ENCODE data around the gene ELOVL1.

ELOVL1 gene

GRCh38 chr1:43324810-43325209 lies 43.0 kb downstream of the ELOVL1 start:
- no peak for TF ChIP-seq CTCF (IDR thresholded peaks at IDR 0.05; ENCODE audit: low read depth, low read length)
- DNase-seq (ENCODE audit: extremely low read depth, low read depth), result no peak

DNA sequence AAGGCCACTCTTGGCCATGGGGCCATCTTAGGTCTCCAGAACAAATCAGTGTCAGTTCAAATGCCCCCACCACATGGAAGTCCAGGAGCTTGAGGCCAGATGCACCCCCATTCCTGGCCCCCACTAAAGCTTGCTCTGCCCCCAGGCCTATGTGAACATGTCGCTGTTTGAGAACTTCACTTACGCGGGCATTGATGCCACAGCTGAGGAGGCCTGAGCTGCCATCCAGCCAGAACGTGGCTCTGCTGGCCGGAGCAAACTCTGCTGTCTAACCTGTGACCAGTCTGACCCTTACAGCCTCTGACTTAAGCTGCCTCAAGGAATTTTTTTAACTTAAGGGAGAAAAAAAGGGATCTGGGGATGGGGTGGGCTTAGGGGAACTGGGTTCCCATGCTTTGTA lies 45.3 kb downstream of the ELOVL1 start:
- TF ChIP-seq CTCF (IDR thresholded peaks at IDR 0.05; ENCODE audit: low read depth, low read length), result no peak
- DNase-seq (ENCODE audit: extremely low read depth, low read depth), result no peak

DNA sequence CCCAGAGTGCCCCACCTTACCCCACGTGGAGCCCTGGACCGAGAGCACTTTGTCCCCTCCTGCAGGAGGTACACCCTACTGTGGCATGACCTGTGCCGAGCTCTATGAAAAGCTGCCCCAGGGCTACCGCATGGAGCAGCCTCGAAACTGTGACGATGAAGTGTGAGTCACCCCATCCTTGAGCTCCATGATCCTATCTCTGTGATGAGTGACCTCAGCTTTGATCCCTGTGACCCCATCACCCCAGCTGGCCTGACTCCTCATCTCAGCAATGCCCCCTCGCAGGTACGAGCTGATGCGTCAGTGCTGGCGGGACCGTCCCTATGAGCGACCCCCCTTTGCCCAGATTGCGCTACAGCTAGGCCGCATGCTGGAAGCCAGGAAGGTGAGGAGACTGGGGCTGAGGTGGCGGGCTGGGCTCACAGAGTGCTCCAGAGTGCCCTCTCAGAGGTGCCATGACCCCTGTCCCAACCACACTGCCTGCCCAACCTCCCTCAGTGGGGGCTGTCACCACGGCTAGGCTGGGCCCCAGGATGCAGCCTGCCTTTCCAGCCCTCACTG lies 46.4 kb downstream of the ELOVL1 start:
- DNase-seq (ENCODE audit: extremely low read depth, low read depth), result no peak
- no peak for TF ChIP-seq CTCF (IDR thresholded peaks at IDR 0.05; ENCODE audit: low read depth, low read length)

GRCh38 chr1:43319766-43320165 lies 48.0 kb downstream of the ELOVL1 start:
- TF ChIP-seq CTCF (IDR thresholded peaks at IDR 0.05; ENCODE audit: low read depth, low read length), result no peak
- no peak for DNase-seq (ENCODE audit: extremely low read depth, low read depth)

DNA sequence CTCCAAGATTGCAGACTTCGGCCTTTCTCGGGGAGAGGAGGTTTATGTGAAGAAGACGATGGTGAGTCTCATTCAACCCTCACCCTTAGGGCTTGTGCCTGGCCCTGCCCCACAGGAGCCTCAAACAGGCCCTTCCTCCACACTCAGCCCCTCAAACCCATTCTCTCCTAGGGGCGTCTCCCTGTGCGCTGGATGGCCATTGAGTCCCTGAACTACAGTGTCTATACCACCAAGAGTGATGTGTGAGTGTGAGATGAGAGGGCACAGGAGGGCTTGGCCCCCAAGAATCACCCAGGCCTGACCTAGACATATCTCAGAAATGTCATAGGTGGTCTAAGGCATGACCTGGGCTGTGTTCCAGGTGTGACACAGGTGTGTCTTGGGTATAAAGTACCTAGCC lies 48.5 kb downstream of the ELOVL1 start:
- DNase-seq (ENCODE audit: extremely low read depth, low read depth), result no peak
- TF ChIP-seq CTCF (IDR thresholded peaks at IDR 0.05; ENCODE audit: low read depth, low read length), result no peak

DNA sequence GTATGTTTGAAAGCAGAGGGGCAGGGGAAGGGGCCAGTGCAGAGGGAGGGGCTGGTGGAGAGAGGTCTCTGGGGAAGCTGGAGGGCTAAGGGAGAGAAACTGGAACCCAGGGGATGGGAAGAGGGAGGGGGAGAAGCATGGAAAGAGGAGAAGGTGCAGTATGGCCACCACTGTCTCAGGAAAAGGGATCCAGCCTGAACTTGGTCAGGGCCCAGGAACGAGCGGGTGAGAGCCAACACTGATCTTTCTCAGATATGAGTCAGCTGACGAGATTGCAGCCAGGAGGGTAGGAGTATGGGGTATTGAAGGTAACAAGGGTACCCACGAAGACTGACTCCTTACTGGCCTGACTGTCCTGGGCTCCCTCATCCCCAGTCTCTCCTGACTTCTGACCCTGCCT lies 49.0 kb downstream of the ELOVL1 start:
- TF ChIP-seq CTCF (IDR thresholded peaks at IDR 0.05; ENCODE audit: low read depth, low read length), result no peak
- no peak for DNase-seq (ENCODE audit: extremely low read depth, low read depth)

- no peak for DNase-seq (ENCODE audit: extremely low read depth, low read depth)
- TF ChIP-seq CTCF (IDR thresholded peaks at IDR 0.05; ENCODE audit: low read depth, low read length), result no peak
These were observed 49.9 kb downstream of the ELOVL1 start for GRCh38 chr1:43317817-43318471.
